DLD1 (cell line): Measurements from ENCODE around the gene BMP2K.
"Not testable (repeated sequence)": the region's sequence is repeated elsewhere in the genome, so short reads cannot be mapped to it uniquely, and the experiment has no call there.

Source experiments
- in situ Hi-C: cut with HindIII; loops from 2 replicates; pipeline ENCODE4 v1.10.0; 2017; ENCODE audit warnings: low sequenced_read_pairs

Gene BMP2K

DNA sequence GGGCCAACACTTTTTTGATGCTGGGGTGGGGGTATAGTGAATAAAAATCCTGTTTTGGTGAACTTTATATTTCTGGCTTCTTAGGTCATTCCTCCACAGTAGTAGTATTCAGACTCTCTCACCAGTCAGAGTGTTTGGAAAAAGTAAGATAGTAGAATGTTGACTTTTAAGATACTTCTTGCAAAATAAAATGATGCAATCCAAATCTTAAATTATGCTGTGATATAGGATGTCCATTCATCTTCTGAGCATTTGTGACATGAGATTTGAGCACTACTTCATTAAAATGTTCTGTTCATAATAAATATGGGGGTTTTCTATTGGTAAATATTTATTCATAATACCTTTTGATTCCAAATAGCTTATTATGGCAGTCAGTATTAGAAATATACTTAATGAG lies 70.1 kb downstream of the BMP2K start:
- in situ Hi-C loops = no loop called here

DNA sequence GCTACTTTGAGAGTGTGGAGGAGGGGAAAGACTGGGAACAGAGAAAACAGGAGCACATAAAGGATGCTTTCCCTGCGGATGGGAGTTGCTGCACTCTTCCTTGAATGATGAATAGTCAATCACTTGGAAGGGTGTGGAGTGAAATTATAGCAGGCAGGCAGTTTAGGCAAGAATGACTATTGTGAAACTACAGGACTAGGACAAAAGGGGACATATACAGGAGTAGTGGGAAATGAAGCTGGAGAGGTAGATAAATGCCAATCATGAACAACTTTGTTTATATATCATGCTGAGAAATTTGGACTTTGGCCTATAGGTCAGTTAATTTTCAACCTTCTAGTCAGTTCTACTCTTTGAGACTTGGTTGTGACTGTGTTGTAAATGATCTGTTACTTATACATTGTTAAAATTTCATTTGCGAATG lies 86.2 kb downstream of the BMP2K start:
- in situ Hi-C loops = loop anchor here (25.0 kb wide), 1 partner anchor 250 kb away; no protein-coding TSS in a partner anchor

- in situ Hi-C loops = loop anchor here (25.0 kb wide), 1 partner anchor 251 kb away; no protein-coding TSS in a partner anchor
These were observed 87.2 kb downstream of the BMP2K start for GRCh38 chr4:78863254-78863869.

DNA sequence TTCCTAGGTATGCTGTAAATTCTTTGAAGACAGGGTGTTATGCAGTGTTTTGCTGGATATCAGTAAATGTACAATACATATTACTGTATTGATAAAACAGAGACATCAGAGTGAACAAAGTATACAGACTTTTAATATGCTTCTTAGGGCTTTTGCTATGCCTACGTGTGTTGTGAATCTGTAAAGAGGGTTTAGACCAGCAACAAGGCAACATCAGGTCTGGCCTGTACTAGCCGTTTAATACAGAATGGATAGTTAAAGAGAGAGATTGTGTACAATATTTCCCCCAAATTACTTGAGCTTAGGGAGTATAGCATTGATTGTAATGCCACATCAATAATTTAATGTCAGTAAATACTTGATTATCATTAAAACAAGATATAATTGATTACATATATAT lies 87.8 kb downstream of the BMP2K start:
- in situ Hi-C loops = loop anchor here (25.0 kb wide), 1 partner anchor 252 kb away; no protein-coding TSS in a partner anchor

DNA sequence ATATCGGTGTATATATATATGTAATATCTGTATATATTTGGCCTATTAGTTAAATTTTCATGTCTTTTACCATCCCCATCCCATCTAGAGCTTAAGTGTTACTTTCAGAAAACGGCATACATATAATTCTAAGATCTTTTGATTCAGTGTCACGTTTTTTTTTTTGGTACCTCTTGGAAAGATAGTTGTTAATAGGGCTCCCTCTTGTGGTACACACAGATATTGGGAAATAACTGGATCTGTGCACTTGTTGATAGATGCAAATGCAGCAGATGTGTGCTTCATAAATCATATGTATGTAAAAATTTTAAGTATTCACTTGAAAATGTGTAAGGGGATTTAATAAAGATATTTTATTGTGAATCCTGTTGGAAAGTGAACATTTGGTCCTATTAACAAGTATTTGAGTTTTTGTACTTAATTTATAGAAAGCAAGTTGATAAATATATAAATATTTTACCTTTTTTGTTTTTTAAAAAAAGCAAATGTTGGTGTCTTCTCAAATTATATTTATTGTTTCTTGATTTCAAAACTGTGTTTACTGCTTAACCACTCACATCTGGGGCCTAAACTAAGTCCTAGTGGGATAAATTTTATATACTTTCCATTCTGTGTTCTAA lies 88.4 kb downstream of the BMP2K start:
- in situ Hi-C loops = loop anchor here (25.0 kb wide), 1 partner anchor 252 kb away; no protein-coding TSS in a partner anchor

DNA sequence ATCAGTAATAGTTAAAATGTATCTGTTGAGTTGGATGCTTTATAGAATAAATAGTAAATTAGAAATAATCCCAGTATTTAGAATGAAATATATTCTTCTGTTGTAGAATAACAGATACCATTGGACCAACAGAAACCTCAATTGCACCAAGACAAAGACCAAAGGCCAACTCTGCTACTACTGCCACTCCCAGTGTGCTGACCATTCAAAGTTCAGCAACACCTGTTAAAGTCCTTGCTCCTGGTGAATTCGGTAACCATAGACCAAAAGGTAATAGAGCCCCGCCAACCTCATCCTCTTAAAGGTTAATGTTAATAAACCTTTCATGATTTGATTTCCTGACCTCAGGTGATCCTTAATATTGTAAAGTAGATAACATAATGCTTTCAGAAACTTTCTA lies 89.3 kb downstream of the BMP2K start:
- in situ Hi-C loops = loop anchor here (25.0 kb wide), 1 partner anchor 253 kb away; no protein-coding TSS in a partner anchor

GRCh38 chr4:78868712-78869111 lies 92.6 kb downstream of the BMP2K start:
- in situ Hi-C loops = loop anchor here (25.0 kb wide), 1 partner anchor 256 kb away; no protein-coding TSS in a partner anchor

DNA sequence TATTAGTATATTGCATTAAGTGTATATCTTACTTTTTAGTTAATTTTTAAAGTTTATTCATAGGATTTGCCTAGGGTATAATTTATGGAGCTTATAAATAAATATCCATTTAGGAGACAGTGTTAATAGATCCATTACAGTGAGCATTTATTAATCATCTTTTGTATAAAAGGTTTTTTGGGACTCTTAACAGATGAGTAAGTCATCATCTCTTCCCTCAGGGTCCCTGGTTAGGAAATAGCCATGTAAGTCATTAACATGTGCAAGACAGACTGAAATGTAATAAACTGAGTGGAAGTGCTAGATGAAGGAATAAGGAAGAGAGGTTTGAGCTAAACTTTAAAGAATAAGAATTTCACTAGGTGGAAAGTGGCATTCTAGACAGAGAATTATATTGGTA lies 93.9 kb downstream of the BMP2K start:
- in situ Hi-C loops = loop anchor here (25.0 kb wide), 1 partner anchor 258 kb away; no protein-coding TSS in a partner anchor

DNA sequence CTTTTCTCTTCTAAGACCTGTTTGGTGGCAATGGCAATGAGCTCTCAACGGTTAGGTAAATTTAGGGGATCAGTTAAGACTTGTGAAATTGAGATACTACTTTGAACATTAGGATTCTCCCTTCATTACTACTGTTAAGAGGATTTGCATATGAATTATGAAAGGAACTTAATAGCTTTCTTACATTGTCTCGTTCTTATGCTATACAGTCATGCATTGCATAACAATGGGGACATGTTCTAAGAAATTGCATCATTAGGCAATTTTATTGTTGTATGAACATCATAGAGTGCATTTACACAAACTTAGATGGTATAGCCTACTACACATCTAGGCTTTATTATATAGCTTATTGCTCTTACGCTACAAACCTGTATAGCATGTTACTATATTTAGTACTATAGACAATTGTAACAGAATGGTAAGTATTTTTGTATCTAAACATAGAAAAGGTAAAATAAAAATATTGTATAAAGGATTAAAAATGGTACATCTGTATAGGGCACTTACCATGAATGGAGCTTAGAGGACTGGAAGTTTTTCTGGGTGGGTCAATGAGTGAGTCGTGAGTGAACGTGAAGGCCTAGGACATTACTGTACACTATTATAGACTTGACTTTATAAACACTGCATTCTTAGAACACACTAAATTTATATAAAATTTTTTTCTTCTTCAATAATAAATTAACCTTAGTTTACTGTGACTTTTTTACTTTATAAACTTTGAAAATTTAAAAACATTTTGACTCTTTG lies 100.6 kb downstream of the BMP2K start:
- in situ Hi-C loops = no loop called here

DNA sequence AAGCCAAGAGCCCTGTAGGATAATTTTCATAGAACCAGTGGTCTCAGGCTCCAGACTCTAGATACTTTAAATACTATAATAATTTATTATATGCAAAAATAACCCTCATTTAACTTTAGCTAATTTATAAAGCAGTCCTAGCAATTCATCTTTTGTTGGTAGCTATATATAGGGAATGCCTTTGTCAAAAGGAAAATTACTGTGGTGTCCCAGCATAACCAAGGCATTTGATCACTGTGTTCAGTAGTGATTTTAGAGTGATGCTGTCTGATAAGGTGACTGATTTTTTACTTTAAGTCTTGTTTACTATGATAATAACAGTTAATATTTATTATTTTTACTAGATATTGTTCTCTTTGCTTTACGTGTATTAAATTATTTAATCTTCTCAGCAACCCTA lies 101.9 kb downstream of the BMP2K start:
- in situ Hi-C loops = no loop called here

GRCh38 chr4:78880874-78881492 lies 104.8 kb downstream of the BMP2K start:
- in situ Hi-C loops = no loop called here

DNA sequence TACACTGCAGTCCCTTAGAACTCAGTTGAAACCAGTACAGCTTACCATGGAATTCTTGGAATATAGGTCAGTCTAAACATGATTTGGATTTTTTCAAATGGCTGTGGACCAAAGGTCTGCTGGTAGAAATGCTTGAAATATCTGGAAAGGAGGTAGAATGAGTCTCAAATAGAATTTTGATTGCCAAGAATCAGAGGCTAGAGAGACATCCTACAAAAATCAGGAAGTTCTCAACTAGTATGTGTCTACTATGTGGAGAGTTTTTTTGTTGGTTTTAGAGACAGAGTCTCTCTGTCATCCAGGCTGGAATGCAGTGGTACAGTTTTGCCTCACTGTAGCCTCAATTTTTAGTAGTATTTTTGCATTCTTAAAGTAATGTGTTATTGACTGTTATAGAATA lies 109.4 kb downstream of the BMP2K start:
- in situ Hi-C loops = no loop called here

DNA sequence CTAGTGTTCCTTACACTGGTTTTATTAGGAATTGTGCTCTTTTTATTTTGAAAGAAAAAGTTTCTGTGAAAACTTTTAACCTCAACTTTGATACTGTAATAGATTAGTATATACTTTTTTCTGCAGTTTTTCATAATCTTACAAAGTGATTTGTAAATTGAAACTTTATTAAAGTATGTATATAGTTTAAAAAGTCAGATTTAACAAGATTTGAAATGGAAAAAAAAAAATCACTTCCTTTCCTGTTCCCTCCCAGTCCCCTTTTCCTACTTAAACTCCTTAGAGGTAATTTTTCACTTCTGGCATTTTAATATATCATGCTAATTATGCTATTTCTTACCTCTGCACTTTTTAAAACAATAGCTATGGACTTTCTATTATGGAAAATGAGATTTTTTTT lies 113.8 kb downstream of the BMP2K start:
- in situ Hi-C loops = no loop called here

- in situ Hi-C loops = no loop called here
These were observed 123.2 kb downstream of the BMP2K start for GRCh38 chr4:78899302-78899701.

GRCh38 chr4:78901882-78902281 lies 125.7 kb downstream of the BMP2K start:
- in situ Hi-C loops = no loop called here

DNA sequence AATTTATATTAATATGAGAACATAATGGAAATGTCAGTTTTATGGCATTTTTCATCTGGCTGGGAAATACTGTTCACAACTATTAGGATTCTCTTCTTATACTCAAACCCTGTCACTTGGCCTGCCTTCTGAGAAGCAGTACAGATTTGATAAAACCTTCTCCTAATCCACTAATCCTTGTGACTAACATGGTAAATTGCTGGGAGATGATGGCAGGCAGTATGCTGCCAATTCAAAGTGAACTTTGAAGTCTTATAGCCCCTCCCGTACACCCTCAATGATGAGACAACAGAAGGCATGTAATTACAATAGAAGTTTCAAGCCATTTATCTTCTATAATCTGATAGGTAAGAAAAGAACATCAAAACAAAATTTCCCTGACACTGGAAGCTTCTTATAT lies 126.1 kb downstream of the BMP2K start:
- in situ Hi-C loops = no loop called here

- in situ Hi-C loops = no loop called here
These were observed 128.0 kb downstream of the BMP2K start for GRCh38 chr4:78904143-78904542.

- in situ Hi-C loops = no loop called here
These were observed 131.5 kb downstream of the BMP2K start for GRCh38 chr4:78907638-78908037.

- in situ Hi-C loops = not testable (repeated sequence)
These were observed 132.8 kb downstream of the BMP2K start for GRCh38 chr4:78908974-78909373.

DNA sequence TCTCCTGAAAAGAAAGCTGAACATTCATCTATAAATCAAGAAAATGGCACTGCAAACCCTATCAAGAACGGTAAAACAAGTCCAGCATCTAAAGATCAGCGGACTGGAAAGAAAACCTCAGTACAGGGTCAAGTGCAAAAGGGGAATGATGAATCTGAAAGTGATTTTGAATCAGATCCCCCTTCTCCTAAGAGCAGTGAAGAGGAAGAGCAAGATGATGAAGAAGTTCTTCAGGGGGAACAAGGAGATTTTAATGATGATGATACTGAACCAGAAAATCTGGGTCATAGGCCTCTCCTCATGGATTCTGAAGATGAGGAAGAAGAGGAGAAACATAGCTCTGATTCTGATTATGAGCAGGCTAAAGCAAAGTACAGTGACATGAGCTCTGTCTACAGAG lies 134.5 kb downstream of the BMP2K start:
- in situ Hi-C loops = no loop called here

- in situ Hi-C loops = no loop called here
These were observed 146.1 kb downstream of the BMP2K start for GRCh38 chr4:78922207-78922606.
